ENCODE results near the gene PKDCC. TPM values are rescaled to one million over a fixed set of nuclear protein-coding genes. Genes with fewer than 3 reads are reported as not detected.
"Not testable (repeated sequence)": the region's sequence is repeated elsewhere in the genome, so short reads cannot be mapped to it uniquely, and the experiment has no call there.

PKDCC gene
- total RNA-seq, 1 experiment from 2014 or later: 82.2 TPM

DNA sequence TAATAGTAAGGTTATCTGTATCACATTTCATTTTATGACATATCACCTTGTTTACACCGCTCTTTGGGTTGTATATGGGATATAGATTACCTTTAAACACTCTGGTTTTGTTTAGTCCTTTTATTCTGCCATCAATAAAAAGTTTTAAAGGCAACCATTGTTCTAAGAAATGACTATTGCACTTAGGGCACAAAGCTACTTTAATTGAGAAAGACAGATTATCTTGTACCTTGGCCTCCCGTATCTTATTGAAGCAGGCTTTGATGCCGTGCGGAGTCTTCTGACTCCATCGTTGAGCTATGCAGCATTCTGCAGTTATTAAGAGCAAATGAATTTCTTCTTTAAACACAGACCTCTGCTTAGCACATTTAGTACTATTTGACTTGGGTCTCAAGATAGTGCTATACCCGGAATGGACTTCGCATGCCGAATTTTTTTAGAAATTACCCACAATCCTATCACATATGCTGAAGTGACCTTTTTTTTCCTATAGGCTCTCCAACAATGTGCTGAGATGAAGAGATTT lies 16.7 kb downstream of the PKDCC start:
- no TSS peak for BruUV-seq (replicated peaks)
- H3K36me3 ChIP-seq (ENCODE audit: insufficient read depth, low read length, poor library complexity, severe bottlenecking): peaks cover 5% of the 10 kb centered on the region
- H3K9me3 ChIP-seq (ENCODE audit: low read depth, low read length, poor library complexity, severe bottlenecking): no peaks in the 10 kb centered on the region
- ChIA-PET CTCF (no interaction called here), POLR2A (ENCODE audit: low non-redundant PET) (no interaction called here)
- TF ChIP-seq, protein P1, sequence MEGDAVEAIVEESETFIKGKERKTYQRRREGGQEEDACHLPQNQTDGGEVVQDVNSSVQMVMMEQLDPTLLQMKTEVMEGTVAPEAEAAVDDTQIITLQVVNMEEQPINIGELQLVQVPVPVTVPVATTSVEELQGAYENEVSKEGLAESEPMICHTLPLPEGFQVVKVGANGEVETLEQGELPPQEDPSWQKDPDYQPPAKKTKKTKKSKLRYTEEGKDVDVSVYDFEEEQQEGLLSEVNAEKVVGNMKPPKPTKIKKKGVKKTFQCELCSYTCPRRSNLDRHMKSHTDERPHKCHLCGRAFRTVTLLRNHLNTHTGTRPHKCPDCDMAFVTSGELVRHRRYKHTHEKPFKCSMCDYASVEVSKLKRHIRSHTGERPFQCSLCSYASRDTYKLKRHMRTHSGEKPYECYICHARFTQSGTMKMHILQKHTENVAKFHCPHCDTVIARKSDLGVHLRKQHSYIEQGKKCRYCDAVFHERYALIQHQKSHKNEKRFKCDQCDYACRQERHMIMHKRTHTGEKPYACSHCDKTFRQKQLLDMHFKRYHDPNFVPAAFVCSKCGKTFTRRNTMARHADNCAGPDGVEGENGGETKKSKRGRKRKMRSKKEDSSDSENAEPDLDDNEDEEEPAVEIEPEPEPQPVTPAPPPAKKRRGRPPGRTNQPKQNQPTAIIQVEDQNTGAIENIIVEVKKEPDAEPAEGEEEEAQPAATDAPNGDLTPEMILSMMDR (conservative IDR thresholded peaks at IDR 0.05; ENCODE audit: low read depth, low read length): no peak
- TF ChIP-seq EZH2 (IDR thresholded peaks at IDR 0.05; ENCODE audit: borderline replicate concordance, low read depth, low read length, poor library complexity, severe bottlenecking): no peak
- no peaks in the 10 kb centered on the region for H3K27me3 ChIP-seq (replicated peaks; ENCODE audit: insufficient read depth, low read depth, low read length, poor library complexity)
- peaks cover 26% of the 10 kb centered on the region for H3K4me1 ChIP-seq (ENCODE audit: insufficient read depth, low read length, poor library complexity, severe bottlenecking)
- no peak for DNase-seq (ENCODE audit: low spot score)
- intact Hi-C loops (cut with micrococcal nuclease; ENCODE audit: unreplicated experiment): no loop called here
- no peak overlapping the region for H3K27ac ChIP-seq (ENCODE audit: low read depth, low read length, poor library complexity, severe bottlenecking)
- no peak overlapping the region for H3K4me3 ChIP-seq (ENCODE audit: low read depth, low read length, poor library complexity, severe bottlenecking)

DNA sequence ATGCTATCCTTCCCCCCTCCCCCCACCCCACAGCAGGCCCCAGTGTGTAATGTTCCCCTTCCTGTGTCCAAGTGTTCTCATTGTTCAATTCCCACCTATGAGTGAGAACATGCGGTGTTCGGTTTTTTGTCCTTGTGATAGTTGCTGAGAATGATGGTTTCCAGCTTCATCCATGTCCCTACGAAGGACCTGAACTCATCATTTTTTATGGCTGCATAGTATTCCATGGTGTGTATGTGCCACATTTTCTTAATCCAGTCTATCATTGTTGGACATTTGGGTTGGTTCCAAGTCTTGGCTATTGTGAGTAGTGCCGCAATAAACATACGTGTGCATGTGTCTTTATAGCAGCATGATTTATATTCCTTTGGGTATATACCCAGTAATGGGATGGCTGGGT lies 17.9 kb downstream of the PKDCC start:
- H3K27me3 ChIP-seq (replicated peaks; ENCODE audit: insufficient read depth, low read depth, low read length, poor library complexity); intact Hi-C loops (cut with micrococcal nuclease; ENCODE audit: unreplicated experiment); H3K9me3 ChIP-seq (ENCODE audit: low read depth, low read length, poor library complexity, severe bottlenecking); H3K4me3 ChIP-seq (ENCODE audit: low read depth, low read length, poor library complexity, severe bottlenecking); H3K27ac ChIP-seq (ENCODE audit: low read depth, low read length, poor library complexity, severe bottlenecking); CTCF ChIA-PET; BruUV-seq (replicated peaks); DNase-seq (ENCODE audit: low spot score); H3K36me3 ChIP-seq (ENCODE audit: insufficient read depth, low read length, poor library complexity, severe bottlenecking); POLR2A ChIA-PET (ENCODE audit: low non-redundant PET): not testable (repeated sequence)
- peaks cover 14% of the 10 kb centered on the region for H3K4me1 ChIP-seq (ENCODE audit: insufficient read depth, low read length, poor library complexity, severe bottlenecking)

DNA sequence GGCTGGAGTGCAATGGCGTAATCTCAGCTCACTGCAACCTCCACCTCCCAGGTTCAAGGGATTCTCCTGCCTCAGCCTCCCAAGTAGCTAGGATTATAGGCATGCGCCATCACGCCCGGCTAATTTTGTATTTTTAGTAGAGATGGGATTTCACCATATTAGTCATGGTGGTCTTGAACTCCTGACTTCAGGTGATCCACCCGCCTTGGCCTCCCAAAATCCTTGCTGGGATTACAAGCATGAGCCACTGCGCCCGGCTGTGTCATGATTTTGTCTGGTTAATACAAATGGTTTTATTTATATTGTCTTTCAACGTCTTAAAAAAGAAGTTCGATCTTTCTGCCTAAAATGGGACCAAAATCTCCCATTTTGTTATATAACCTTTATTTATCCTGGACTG lies 19.2 kb downstream of the PKDCC start:
- BruUV-seq (replicated peaks); H3K4me3 ChIP-seq (ENCODE audit: low read depth, low read length, poor library complexity, severe bottlenecking); H3K36me3 ChIP-seq (ENCODE audit: insufficient read depth, low read length, poor library complexity, severe bottlenecking); DNase-seq (ENCODE audit: low spot score); H3K27ac ChIP-seq (ENCODE audit: low read depth, low read length, poor library complexity, severe bottlenecking); CTCF ChIA-PET; H3K27me3 ChIP-seq (replicated peaks; ENCODE audit: insufficient read depth, low read depth, low read length, poor library complexity); H3K4me1 ChIP-seq (ENCODE audit: insufficient read depth, low read length, poor library complexity, severe bottlenecking); intact Hi-C loops (cut with micrococcal nuclease; ENCODE audit: unreplicated experiment); H3K9me3 ChIP-seq (ENCODE audit: low read depth, low read length, poor library complexity, severe bottlenecking): not testable (repeated sequence)
- POLR2A ChIA-PET (ENCODE audit: low non-redundant PET): interaction anchor here (0.7 kb wide), 1 partner anchor 377 kb away, joined by 5 read pairs; no protein-coding TSS in a partner anchor

DNA sequence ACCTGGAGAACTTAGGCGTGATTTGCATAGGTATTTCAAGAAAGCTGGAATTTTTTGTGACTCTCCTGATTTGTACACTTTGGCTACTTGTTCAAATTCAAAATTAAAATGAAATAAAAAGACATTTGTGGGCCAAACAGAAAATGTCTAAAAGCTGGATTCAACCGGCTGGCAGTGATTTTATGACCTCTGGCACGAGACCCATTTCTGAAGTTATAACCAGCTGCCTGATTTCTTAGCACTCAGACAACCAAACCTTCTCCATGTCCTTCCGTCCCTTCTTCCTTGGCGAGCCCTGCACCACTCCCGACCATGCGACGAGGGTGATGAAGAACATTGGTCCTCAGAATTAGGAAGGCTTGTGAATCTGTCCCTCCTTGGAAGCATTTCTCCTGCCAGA lies 19.7 kb downstream of the PKDCC start:
- POLR2A ChIA-PET (ENCODE audit: low non-redundant PET): no interaction called here
- Histone ChIP-seq H3K4me3 (ENCODE audit: low read depth, low read length, poor library complexity, severe bottlenecking) (no peak overlapping the region), H3K4me1 (ENCODE audit: insufficient read depth, low read length, poor library complexity, severe bottlenecking) (no peaks in the 10 kb centered on the region), H3K27me3 (replicated peaks; ENCODE audit: insufficient read depth, low read depth, low read length, poor library complexity) (no peaks in the 10 kb centered on the region), H3K27ac (ENCODE audit: low read depth, low read length, poor library complexity, severe bottlenecking) (no peak overlapping the region), H3K36me3 (ENCODE audit: insufficient read depth, low read length, poor library complexity, severe bottlenecking) (no peaks in the 10 kb centered on the region), H3K9me3 (ENCODE audit: low read depth, low read length, poor library complexity, severe bottlenecking) (no peaks in the 10 kb centered on the region)
- intact Hi-C loops (cut with micrococcal nuclease; ENCODE audit: unreplicated experiment): no loop called here
- BruUV-seq (replicated peaks): no TSS peak
- no peak for DNase-seq (ENCODE audit: low spot score)
- TF ChIP-seq EZH2 (IDR thresholded peaks at IDR 0.05; ENCODE audit: borderline replicate concordance, low read depth, low read length, poor library complexity, severe bottlenecking): no peak
- TF ChIP-seq, protein P1 (conservative IDR thresholded peaks at IDR 0.05; ENCODE audit: low read depth, low read length): no peak
- CTCF ChIA-PET: no interaction called here
